ENCODE measurements around the gene NUP98. TPM values are rescaled to one million over a fixed set of nuclear protein-coding genes. Genes with fewer than 3 reads are reported as not detected.

The NUP98 gene
- total and polyA plus RNA-seq, 2 of the 13 experiments (the other 11 are each of a cell fraction or from before 2014, with no cell fraction given) = 76.6 to 85.3 TPM

GRCh38 chr11:3820971-3821370 is 23.6 kb upstream of the NUP98 start (continued):
- TF ChIP-seq, protein P1, sequence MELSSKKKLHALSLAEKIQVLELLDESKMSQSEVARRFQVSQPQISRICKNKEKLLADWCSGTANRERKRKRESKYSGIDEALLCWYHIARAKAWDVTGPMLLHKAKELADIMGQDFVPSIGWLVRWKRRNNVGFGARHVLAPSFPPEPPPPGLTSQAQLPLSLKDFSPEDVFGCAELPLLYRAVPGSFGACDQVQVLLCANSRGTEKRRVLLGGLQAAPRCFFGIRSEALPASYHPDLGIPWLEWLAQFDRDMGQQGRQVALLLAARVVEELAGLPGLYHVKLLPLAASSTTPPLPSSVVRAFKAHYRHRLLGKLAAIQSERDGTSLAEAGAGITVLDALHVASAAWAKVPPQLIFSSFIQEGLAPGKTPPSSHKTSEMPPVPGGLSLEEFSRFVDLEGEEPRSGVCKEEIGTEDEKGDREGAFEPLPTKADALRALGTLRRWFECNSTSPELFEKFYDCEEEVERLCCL (CRISPR knock-in tag; IDR thresholded peaks at IDR 0.05; ENCODE audit: borderline replicate concordance) = no peak
- TF ChIP-seq AHDC1 (CRISPR knock-in tag; IDR thresholded peaks at IDR 0.05; ENCODE audit: borderline replicate concordance) = no peak

- H3K36me3 ChIP-seq (replicated peaks in 1 of 2; ENCODE audit: control insufficient read depth in 1 of 2, insufficient read depth in 2 of 2, low read length in 2 of 2) = peaks cover 0 to 7% of the 10 kb centered on the region in 2 experiments; a peak in 1 of 5 replicates
- ATAC-seq = no peak
- no peaks in the 10 kb centered on the region for H3K79me2 ChIP-seq (ENCODE audit: insufficient read depth, low read length)
- in situ Hi-C loops (cut with HindIII; ENCODE audit: extremely low pct_ligation_motif_present, low pct_unique_long_range_greater_than_20kb) = no loop called here
- no peak overlapping the region for H3K27ac ChIP-seq (ENCODE audit: extremely low read length, insufficient read depth, low read length)
- intact Hi-C loops (cut with micrococcal nuclease; ENCODE audit: unreplicated experiment) = no loop called here
- no peak overlapping the region for H3K9ac ChIP-seq (ENCODE audit: insufficient read depth, low read depth, low read length)
- H3K4me1 ChIP-seq (ENCODE audit: insufficient read depth, low read length) = no peaks in the 10 kb centered on the region
- ChIA-PET POLR2A (no interaction called here), CTCF (ENCODE audit: low intra/inter-chr PET ratio, low total read pairs) (no interaction called here)
- no peak for FAIRE-seq
- no TSS peak for BruUV-seq (replicated peaks)
- H3K9me3 ChIP-seq (ENCODE audit: low read length) = no peaks in the 10 kb centered on the region
- DNase-seq (ENCODE audit: low spot score) = no peak
- no peak overlapping the region for H2AFZ ChIP-seq (ENCODE audit: low read length)
- H4K20me1 ChIP-seq (ENCODE audit: insufficient read depth, low read length) = no peaks in the 10 kb centered on the region
- WGBS (ENCODE audit: low lambda C conversion rate) = 92% methylated on average over 10 of the region's 10 CpGs
- H3K4me2 ChIP-seq (ENCODE audit: low read depth, low read length) = no peak overlapping the region
- no peak overlapping the region for H3K4me3 ChIP-seq (replicated peaks in 1 of 3; ENCODE audit: insufficient read depth in 1 of 3, low read depth in 2 of 3, low read length in 3 of 3)
- H3K27me3 ChIP-seq (ENCODE audit: control insufficient read depth in 1 of 2, insufficient read depth in 2 of 2, low read length in 2 of 2) = no peaks in the 10 kb centered on the region
- TF ChIP-seq STAT5B (CRISPR knock-in tag; IDR thresholded peaks at IDR 0.05) = no peak
- TF ChIP-seq ZNF503 (CRISPR knock-in tag; IDR thresholded peaks at IDR 0.05) = no peak
- TF ChIP-seq ZNF746 (CRISPR knock-in tag; IDR thresholded peaks at IDR 0.05) = no peak
- TF ChIP-seq, protein P2, sequence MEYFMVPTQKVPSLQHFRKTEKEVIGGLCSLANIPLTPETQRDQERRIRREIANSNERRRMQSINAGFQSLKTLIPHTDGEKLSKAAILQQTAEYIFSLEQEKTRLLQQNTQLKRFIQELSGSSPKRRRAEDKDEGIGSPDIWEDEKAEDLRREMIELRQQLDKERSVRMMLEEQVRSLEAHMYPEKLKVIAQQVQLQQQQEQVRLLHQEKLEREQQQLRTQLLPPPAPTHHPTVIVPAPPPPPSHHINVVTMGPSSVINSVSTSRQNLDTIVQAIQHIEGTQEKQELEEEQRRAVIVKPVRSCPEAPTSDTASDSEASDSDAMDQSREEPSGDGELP (IDR thresholded peaks at IDR 0.05; ENCODE audit: borderline replicate concordance, low read depth) = no peak
- TF ChIP-seq ELF1 (CRISPR knock-in tag; IDR thresholded peaks at IDR 0.05) = no peak
- TF ChIP-seq E2F1 (CRISPR knock-in tag; IDR thresholded peaks at IDR 0.05) = no peak
- TF ChIP-seq GTF3A (CRISPR knock-in tag; conservative IDR thresholded peaks at IDR 0.05) = no peak
- TF ChIP-seq NFE2L2 (IDR thresholded peaks at IDR 0.05; ENCODE audit: low read length) = no peak
- TF ChIP-seq ZNF674 (CRISPR knock-in tag; IDR thresholded peaks at IDR 0.05; ENCODE audit: low read depth) = no peak
Measured at GRCh38 chr11:3817181-3817800, 19.9 kb upstream of the NUP98 start.
